ENCODE measurements around the gene MIER2.

The MIER2 gene

DNA sequence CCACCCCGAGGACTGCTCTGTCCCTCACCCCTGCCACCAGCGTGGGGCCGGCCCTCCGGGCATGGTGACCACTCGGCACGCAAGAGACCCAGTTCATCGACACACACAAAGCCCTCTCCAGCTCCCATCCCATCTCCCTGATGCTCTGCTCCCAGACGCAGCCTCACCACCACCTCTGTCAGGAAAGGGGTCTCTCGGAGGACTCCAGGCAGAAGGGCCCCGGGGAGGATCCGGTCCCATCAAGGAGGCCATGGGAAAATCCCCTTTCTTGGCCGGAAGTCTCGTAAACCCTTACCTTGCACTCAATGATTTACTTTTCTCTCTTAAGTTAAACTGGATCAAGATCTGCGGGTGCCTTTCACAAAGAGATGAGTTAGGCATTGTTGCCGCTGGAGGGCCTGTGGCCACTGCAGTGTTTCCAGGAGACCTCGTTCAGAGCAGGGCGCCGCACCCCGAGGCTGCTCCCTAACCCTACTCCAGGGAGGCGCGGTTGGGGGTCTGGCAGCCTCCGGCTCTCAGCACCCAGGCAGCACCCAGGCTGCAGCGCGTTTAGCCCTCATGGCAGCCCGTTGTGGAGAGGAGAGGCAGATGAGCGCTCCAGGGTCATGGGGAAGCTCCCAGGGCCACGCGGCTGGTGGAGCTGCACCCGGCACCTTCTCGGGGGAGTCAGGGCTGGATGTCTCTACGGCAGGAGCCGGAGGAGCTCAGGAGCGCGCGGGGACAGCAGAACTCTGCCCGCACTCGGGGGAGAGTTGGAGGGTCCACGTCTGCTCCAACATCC, 33.4 kb upstream of the MIER2 start:
- no peak for DNase-seq (ENCODE audit: low spot score)

DNA sequence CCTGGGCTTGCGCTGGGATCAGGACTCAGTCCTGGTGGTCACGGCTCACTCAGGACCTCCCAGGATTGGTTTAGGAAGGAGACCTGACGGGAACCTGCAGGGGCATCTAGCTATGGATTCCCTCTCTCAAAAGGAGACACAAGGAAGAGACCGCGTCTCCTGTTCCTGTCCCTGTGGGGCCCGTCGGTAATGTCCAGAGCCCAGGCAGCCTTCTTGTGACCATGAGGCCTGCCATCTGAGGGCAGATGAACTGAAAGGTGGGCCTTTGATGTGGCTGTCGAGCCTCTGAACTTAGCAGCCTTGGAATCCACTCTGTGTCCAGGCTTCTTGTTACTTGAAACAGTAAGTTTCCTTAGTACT, 31.5 kb upstream of the MIER2 start:
- no peak for DNase-seq (ENCODE audit: low spot score)

GRCh38 chr19:375395-376110, 31.0 kb upstream of the MIER2 start:
- no peak for DNase-seq (ENCODE audit: low spot score)

- no peak for DNase-seq (ENCODE audit: low spot score)
These were observed 30.3 kb upstream of the MIER2 start for GRCh38 chr19:374886-375235.

- no peak for DNase-seq (ENCODE audit: low spot score)
These were observed 29.7 kb upstream of the MIER2 start for GRCh38 chr19:374183-374885.

DNA sequence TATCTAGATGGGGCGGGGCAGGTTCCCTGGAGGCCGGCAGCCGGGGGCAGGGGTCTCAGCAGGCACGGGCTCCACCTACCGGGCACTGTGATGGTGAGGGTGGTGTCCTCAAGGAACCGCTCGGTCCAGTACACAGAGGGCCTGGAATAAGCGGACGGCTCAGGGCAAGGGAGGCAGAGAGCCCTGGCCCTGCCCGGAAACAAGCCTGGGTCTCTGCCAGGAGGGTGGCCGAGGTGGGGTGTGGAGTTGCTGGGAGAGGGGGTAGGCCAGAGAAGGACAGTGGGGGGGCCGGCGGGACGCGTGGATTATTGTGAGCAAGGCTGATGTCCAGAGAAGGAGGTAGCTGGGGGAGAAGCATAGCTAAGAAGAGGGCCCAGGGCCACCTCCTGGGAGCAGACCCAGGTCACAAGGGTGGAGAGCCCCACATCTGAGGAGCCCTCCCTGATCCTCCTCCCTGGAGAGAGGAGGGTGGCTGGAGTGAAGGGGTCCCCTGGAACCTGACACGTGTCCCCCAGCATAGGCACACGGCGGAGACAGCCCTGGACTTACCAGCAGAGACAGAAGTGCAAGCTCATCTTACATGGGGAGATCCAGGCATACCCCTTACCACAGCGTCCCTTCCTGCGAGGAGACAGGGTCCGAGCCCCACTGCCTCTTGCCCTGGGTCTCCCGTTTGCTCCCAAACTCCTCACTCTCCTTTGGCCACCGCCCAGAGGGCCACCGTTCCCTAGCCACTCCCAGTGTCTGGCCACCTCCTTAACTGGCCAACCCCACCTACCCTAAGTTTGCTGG, 29.0 kb upstream of the MIER2 start:
- no peak for DNase-seq (ENCODE audit: low spot score)

GRCh38 chr19:372306-372890, 27.8 kb upstream of the MIER2 start:
- DNase-seq (ENCODE audit: low spot score) = no peak

DNA sequence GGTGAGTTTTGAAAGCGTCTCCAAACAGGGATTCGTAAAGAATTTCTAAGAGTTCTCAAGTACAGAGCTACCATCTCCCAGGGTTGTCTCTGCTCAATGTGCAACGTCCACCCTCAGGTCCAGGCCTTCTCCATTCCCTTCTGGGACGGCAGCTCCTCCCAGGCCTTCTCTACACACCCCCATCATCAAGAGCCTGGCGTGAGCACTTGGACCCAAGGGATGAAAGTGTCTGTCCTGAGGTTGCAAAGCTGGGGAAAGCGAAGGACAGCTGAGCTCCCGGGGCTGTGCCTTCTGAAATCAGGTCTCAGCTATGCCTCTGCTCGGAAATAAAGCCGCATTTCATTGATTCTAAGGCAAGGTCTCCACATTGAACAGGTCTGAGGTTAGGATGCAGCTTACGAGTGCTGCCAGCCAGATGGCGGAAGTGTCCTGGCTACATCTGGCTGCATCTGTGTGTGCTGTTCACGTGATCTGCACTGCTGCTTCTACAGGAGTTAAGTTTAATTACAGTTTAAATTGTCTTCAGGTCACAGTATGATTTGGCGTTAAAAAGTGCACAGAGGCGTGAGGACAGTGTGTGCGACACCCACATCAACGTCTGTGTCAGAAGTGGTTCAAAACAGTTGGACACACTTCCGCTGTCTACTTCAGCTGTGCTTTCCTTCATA, 27.0 kb upstream of the MIER2 start:
- no peak for DNase-seq (ENCODE audit: low spot score)

DNA sequence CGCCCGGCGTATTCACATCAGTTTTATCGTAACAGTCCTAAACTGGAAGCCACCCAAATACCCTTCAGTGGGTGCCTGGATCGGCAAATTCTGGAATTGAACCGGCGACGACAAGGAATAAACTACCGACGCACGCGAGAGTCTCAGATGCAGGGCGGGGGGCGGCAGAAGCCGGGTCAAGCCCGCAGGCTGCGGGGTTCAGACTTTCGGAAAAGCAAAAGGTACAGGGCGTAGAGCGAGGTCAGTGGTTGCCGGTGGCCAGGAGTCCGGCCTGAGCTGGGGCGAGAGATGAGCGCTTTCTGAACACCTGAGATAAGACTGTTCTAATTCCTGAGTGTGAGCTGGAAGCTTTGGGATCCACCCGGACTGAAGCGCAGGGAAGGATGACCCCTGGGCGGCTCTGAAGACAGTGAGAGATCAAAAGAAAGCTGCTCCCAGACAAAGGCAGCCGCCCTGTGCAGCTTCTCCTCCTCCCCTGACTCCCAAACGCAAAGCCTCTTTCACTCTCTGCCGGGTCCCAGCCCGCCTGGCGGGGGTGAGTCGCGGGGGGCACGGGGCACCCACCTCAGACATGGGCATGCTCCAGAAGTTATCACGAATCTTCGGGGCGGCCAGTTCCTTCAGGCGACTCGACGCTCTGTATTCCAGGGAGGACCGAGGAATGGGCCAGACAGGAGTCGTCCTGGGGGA, 26.2 kb upstream of the MIER2 start:
- no peak for DNase-seq (ENCODE audit: low spot score)

DNA sequence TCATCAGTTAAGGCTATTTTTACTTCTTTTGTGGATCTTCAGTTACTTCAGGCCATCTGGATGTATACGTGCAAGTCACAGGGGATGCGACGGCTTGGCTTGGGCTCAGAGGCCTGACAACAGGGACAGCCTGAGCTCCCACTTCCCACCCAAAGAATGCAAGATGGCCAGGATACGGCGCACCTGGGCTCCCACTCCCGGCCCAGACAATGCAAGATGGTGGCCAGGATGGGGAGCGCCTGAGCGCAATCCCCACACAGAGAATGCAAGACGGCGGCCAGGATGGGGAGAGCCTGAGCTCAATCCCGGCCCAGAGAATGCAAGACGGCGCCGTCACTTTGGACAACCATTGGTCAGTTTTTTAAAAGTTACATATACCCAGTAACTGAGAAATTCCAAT, 25.3 kb upstream of the MIER2 start:
- no peak for DNase-seq (ENCODE audit: low spot score)

- no peak for DNase-seq (ENCODE audit: low spot score)
These were observed 24.7 kb upstream of the MIER2 start for GRCh38 chr19:369256-369655.

DNA sequence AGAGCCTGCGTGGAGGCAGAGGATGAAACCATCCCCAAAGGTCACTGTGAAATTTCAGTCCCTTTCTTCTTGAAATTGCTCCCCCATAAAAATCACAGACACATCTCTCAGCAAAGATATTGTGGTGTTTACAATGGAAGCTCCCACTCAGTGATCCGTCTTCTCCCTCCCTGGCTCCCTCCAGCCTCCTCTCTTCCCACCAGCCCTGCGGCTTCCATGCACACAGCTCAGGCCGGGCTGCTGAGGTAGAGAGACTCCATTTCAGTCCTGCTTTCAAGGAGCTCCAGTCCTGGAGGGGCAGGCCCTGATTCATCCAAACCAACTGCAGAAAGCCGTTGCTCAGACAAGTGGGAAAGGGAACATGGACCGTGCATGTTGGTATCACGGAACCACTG, 24.0 kb upstream of the MIER2 start:
- no peak for DNase-seq (ENCODE audit: low spot score)

DNA sequence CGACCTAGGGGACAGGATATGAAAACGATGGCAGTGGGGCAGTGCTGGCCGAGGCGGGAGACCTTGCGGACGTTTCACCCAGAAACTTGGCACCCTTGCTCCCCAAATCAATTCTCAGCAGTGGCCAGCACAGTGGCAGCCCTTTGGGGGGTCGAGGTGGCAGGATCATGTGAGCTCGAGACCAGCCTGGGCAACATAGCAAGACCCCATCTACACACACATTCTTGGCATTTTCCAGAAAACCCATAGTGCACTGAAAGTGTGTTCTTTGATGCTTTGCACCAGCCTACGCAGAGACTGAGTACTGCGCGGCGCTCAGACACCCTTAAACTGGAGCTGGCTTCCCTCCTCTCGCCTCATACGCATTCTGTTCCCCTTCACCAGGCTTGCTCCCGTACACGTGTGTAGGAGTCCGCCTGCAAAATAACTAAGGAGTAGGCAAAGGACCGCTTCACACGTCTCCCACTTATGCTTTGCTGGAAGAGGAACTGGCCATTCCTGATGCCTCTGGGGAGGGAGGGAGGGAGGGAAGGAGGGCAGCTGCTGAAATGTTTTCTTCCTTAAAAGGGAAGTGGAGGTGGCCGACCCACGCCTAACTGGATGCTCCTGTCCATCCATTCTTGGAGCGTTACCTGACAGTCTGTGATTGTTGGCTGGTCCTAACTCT, 23.5 kb upstream of the MIER2 start:
- DNase-seq (ENCODE audit: low spot score) = no peak

DNA sequence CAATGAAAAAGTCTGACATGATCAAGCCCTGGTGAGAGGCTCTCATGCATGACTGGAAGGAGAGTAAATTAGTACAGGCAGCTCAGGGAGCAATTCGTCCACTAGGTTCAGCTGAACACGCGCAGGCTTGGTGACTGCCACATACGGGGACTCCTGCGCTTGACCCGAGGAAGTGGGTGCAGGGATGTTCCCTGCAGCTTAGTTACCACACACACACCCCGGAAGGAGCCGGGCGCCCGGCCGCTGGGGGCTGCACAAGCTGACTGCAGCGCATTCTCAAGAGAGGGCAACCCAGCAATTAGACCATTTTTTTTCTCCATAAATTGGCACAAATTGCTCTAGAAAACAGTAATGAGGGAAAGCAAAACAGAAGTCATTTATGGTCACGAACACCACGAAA, 23.0 kb upstream of the MIER2 start:
- no peak for DNase-seq (ENCODE audit: low spot score)

GRCh38 chr19:366951-367350, 22.4 kb upstream of the MIER2 start:
- no peak for DNase-seq (ENCODE audit: low spot score)

DNA sequence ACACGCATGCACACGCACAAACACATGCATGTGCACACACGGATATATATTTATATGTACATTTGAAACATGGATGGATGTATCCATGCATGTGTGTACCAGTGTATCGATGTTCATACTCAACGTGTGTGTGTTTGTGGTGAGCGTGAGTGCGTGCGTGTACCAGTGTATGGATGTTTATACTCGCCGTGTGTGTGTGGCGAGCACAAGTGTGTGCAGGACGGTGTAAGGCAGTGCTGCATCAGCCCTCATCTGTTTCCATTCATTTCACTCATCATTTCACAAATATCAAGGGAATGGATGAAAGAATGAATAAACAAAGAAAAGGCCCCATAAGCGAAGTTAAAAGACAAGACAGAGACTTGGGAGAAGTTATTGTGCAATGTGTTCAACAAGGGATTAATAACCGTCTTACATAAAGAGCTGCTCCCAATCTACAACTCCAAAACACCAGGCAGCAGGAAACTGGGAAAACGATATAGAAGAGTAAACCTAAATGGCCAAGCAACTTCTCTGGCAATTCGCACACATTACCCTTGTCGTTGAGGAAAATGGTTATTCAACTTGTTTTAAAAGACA, 21.7 kb upstream of the MIER2 start:
- DNase-seq (ENCODE audit: low spot score) = no peak

- DNase-seq (ENCODE audit: low spot score) = no peak
These were observed 20.1 kb upstream of the MIER2 start for GRCh38 chr19:364496-365287.

DNA sequence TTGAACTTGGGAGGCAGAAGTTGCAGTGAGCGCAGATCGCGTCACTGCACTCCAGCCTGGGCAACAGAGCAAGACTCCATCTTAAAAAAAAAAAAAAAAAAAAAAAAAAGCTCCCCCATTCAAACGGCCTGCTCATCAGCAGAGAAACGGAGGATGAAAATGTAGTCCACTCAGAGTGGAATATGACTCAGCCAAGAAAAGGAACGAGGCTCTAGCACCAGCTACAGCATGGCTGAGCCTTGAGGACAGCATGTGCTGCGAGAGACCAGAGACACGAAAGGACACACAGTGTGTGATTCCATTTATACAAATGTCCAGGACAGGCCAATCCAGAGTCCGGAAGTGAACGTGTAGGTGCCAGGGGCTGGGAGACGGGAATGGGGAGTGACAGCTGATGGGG, 18.1 kb upstream of the MIER2 start:
- no peak for DNase-seq (ENCODE audit: low spot score)

GRCh38 chr19:362154-362553, 17.6 kb upstream of the MIER2 start:
- no peak for DNase-seq (ENCODE audit: low spot score)
